ENCODE data around the gene GNG11.

The GNG11 gene

DNA sequence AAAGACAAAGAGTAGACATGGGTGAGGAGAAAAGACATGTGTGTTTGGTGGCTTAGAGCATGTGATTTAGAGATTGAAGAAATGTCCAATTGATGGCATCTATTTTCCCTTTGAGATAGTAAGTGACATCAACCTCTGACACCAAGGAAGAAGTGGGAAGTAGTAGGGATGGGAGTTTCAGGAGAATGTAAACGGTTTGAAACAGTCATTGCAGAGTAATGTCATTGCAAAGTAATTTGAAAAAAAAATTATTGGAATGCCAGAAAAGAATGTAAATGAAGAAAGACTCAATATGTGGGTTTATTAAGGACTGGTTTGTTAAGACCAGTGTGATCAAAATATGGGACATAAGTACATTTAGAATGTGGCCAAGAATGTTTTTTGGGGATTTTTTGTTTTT, 26.6 kb downstream of the GNG11 start:
- no peak for DNase-seq (ENCODE audit: low spot score)

DNA sequence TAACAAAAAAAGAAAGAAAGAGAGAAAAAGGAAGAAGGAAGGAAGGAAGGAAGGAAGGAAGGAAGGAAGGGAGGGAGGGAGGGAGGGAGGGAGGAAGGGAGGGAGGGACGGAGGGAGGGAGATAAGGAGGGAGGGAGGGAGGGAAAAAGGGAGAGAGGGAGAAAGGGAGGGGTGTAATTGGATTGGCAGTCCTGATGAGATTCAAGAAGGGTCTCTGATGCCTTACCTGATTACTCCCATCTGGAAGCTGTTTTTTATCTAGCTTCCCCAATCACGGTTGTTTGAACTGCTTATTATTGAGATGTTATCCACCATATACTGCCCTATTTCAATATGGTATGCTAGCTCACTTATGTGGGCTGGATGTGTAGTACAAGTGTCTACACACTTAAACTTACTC, 27.3 kb downstream of the GNG11 start:
- no peak for DNase-seq (ENCODE audit: low spot score)

DNA sequence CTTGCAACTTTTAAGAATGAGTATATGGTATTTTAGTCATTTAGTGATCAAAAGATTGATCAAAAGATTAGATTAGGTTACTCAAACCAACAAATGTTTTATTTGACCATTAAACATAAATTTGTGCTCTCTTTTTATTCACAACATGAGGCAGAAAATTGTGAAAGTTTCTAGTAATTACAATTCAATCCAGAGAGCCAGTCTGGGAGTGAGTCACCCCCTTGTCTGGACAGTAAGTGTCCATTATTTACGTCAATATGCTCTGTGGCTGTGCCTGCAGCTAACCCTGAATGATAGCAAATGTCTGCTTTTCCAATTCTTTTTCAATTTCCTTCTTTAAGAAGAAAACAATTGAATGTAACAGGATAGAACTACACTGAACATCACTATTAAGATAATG, 27.9 kb downstream of the GNG11 start:
- DNase-seq (ENCODE audit: low spot score) = no peak

DNA sequence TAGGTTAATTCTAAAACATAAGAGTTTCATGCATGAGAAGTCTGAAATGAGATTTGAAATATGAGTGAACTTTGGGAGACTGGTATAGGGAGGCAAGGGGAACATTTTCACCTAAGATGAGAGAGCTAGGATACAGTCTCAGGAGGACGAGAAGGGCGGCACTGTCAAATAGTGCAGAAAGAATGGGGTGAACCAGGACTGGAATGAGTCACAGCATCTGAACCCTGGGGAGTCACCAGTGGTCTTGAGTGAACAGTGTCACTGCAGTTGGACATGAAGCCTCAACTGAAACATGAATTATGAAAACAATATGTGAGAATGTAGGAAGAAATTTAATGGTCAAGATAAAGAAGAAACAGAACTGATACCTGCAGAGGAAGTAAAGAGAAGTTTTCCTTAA, 33.8 kb downstream of the GNG11 start:
- DNase-seq (ENCODE audit: low spot score) = no peak

DNA sequence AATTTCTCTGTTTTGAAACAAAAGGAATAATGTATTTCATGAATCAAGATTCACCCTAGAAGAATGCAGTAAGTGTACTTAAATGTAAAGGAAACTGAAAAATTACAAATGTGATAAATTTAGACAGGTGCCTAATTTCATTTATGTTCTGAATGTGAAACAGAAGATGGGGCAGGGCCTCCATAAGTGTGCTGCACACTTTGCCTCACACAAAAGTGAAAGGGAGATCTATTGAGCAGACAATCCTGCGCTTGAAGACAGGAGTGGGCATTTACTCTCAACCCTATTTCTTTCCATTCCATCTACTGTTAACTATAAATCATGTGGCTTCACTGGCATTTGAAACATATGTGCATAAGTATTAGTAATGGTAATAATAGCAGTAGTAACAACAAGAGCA, 36.2 kb downstream of the GNG11 start:
- DNase-seq (ENCODE audit: low spot score) = no peak

DNA sequence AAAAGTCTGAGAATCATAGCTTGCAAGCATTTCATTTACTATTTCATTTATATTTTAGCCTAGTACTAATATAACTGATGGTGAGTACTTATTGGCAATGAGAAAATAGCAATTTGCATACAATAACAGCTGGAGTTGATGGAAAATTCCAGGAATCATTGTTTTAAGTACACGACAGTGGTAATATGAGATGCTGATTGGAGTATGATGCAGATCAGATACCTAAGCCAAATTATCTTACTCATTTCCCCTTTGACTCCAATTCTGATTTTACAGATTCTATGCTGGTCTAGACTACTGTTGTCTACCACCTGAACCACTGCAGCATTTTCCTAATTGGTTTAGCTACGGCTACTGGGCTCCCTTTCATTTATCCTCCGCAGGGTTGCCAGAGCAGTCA, 36.7 kb downstream of the GNG11 start:
- DNase-seq (ENCODE audit: low spot score) = no peak

DNA sequence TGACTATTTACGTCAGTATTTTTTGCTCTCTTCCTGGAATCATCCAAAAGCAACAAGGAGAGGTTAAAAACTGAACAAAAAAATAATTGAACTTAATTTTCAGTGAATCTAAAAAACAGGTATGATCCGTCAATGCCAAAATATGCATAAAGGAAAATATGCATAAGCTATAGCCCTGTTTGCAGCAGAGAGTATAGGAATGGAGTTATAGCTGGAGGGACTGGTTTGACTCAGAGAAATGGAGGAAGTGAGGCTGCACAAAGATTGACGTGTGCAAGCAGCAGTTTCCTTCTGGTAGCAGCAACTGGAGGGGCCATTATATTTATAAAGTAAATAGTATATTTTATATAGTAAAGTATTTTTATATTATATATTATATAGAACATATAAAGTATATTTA, 37.1 kb downstream of the GNG11 start:
- no peak for DNase-seq (ENCODE audit: low spot score)

DNA sequence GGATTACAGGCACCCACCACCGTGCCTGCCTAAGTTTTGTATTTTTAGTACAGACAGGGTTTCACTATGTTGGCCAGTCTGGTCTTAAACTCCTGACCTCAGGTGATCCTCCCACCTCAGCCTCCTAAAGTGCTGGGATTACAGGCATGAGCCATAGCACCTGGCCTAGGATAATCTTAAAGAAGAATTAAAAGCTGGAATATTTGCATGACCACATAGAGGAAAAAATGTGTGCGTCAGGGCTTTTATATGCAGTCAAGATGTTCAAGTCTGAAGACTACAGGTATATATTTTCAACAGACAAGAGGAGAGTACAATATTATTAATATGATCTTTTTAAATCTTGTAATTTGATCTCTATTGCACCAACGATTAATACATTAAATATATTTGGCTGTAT, 39.5 kb downstream of the GNG11 start:
- DNase-seq (ENCODE audit: low spot score) = no peak

DNA sequence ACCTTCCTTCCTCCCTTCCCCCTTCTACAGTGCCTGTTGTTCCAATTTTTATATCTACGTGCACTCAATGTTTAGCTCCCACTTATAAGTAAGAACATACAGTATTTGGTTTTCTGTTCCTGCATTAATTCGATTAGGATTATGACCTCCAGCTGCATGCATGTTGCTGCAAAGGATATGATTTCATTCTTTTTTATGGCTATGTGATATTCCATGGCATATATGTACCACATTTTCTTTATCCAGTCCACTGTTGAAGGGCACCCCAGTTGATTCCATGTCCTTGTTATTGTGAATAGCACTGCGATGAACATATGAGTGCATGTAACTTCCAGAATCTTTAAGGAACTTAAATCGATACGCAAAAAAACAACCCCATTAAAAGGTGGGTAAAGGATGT, 42.7 kb downstream of the GNG11 start:
- DNase-seq (ENCODE audit: low spot score) = no peak

DNA sequence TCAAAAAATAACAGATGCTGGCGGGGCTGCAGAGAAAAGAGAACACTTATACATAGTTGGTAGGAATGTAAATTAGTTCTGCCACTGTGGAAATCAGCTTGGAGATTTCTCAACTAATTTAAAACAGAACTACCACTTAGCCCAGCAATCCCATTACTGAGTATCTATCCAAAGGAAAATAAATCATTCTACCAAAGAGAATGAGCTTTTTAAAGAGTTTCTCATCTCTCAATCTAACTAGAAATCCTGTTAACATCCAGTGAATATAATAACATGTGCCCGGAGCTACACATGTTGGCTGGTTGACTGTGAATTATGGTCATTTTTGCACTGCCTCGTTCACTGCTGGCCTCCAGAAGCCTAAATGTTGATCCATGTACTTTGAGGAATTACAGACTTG, 43.3 kb downstream of the GNG11 start:
- no peak for DNase-seq (ENCODE audit: low spot score)

DNA sequence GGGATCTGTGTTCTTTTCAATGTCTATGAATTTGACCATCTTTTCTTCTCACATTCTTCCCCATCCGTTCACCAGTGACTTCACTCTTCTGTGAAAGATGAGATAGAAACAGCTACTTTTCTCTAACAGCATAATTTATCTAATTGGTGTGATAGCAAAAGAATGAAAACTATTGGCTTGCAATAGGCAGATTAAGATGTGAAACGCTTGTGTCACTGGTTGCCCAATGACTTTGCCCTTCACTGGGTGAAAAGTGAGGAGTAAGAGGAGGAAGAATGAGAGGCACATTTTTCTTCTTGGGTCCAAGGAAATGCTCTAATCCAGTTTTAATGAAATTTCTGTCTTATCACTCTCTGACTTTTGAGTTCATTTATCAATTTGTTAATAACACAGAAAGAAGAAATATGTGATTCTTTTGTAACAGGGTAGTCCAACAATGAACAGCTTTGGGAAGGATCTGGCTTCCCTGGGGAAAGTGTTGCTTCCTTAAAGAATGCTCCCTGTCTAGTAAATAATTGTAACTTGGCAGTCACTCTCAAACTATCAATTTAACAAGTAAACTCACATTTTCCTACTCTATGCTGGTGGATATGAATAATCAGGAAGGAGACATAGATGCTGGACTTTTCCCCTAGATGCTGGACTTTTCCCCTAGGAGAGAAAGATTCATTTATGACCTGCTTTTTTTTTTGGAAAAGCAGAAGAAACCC, 47.5 kb downstream of the GNG11 start:
- no peak for DNase-seq (ENCODE audit: low spot score)

DNA sequence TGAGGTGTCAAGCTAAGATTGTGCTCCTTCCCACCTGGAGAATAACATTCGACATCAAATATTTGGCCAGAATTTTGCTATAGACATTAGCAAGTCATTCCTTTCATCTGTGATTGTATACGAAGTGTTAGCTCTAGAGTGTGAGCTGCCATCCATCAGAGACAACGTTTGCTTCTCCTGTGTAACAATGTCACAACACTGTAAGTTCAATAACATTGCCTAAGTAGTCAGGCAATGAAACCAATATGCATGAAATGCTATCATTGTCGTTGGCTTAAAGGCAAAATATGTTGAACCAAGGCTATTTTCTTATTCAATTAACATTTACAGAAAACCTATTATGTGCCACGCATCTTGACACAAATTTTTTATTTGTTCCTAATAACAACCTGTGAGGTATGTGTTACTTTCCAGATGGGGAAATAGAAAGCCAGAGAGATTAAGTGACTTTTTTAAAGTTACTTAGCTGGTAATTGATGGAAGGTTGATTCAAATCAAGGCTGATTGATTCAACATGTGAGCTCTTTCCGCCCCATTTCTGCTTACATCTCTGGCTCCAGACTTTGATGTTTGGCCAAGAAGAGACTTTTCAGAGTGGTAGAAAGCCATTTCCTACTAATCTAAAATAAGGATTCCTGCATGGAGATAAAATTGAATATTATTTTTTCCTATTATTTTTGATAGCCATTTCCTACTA, 50.6 kb downstream of the GNG11 start:
- DNase-seq (ENCODE audit: low spot score) = no peak

DNA sequence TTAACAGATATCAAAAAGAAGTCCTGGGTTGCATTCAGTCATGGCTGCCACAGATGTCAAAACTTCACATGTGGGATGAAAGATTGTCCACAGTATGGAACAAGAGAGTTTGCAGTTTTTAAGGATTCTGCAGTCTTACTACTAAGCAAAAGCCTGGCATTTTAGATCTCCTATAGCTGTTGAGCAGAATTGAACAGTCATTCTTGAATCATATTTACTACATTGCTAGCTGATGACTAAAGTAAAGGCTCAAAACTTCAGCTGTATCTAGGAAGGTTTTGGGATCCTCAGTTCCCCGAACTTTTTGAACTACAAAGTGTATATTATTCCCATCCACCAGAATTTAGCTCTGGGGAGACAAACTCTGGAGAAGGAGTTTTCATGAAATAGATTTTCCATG, 51.6 kb downstream of the GNG11 start:
- no peak for DNase-seq (ENCODE audit: low spot score)

DNA sequence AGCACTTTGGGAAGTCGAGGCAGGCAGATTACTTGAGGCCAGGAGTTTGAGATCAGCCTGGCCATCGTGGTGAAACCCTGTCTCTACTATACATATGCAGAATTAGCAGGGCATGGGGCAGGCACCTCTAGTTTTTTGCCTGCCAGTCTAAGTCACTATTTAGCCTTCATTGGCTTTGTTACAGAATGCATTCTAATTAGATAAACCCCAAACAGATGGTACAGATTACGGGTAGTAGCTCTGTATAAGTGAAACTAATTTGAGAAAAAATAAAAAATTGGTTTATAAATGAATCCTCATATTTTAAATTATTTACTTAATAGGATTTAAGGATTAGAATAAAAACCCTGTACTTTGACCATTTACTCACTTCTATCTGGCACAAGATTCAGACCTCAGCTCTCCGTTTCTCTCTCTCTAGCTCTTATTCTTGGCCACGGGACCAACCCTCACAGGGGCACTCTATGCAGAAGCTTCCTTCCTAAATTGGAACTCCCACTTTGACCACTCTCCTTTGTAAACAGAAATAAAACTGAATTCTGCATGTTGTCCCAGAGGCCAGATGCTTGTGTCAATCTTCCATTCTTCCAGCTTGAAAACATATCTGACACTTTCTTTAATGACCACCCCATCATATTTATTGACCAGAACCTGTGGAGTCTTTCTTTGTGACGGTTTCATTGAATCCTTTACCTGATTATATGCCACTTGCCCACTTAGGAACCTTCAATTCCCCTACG, 55.8 kb downstream of the GNG11 start:
- no peak for DNase-seq (ENCODE audit: low spot score)

Measured in ecto neural progenitor cell (in vitro differentiated cells).